Gastroesophageal sphincter (tissue), 4 donors: ENCODE results near the gene MARCKSL1. TPM values are rescaled to one million over a fixed set of nuclear protein-coding genes. Genes with fewer than 3 reads are reported as not detected.
A peak's percentile ranks its signal among the peaks of the same experiment; 100 is the strongest.

Experiments
- ATAC-seq: fragments of 150-250 bp; one replicate; pipeline ENCODE4 v1.9.1; 2016; ENCODE audit warnings: mild to moderate bottlenecking, moderate library complexity
- H3K27ac ChIP-seq, 4 donors: fragments of 200-600 bp; sonication (generic) in 3 of 4; 1 replicate in 3 of 4; 2 replicates in 1 of 4; pipeline ENCODE4 v1.5.1; 2016 to 2019
- H3K27me3 ChIP-seq: fragments of 200-600 bp; sonication (generic); one replicate; pipeline ENCODE4 v1.5.1; 2019
- H3K36me3 ChIP-seq, 2 donors: fragments of 200-600 bp; sonication (generic); one replicate each; pipeline ENCODE4 v1.5.1; 2019; ENCODE audit warnings: control low read depth in 1 of 2
- H3K4me1 ChIP-seq, 3 donors: fragments of 200-600 bp; sonication (generic); 1 replicate in 2 of 3; 2 replicates in 1 of 3; pipeline ENCODE4 v1.5.1; 2016 to 2019; ENCODE audit warnings: control low read depth in 2 of 3
- H3K4me3 ChIP-seq, 2 donors: fragments of 200-600 bp; sonication (generic); one replicate each; pipeline ENCODE4 v1.5.1; 2019; ENCODE audit warnings: mild to moderate bottlenecking in 1 of 2, moderate library complexity in 1 of 2
- H3K9me3 ChIP-seq, 3 donors: fragments of 200-600 bp; sonication (generic); one replicate each; pipeline ENCODE4 v1.5.1; 2017 to 2019; ENCODE audit warnings: control low read depth in 2 of 3
- CTCF ChIP-seq, 4 experiments: fragments of 200-600 bp in 2 of 4; fragments of 450-650 bp in 2 of 4; sonication (generic) in 1 of 4; IDR thresholded peaks; one replicate each; pipeline ENCODE4 v1.5.1; 2017 to 2019; ENCODE audit warnings: antibody characterized with exemption in 4 of 4, mild to moderate bottlenecking in 2 of 4, moderate library complexity in 2 of 4
- EP300 ChIP-seq: sonication (generic); formaldehyde crosslinking; IDR thresholded peaks from one replicate; pipeline ENCODE4 v1.6.1; 2017; ENCODE audit warnings: antibody characterized with exemption, mild to moderate bottlenecking
- POLR2A ChIP-seq, 2 donors: fragments of 450-650 bp; IDR thresholded peaks; one replicate each; pipeline ENCODE4 v1.6.1; 2017; ENCODE audit warnings: antibody characterized with exemption in 2 of 2, mild to moderate bottlenecking in 2 of 2, moderate library complexity in 1 of 2
- POLR2AphosphoS5 ChIP-seq: sonication (generic); formaldehyde crosslinking; IDR thresholded peaks from one replicate; pipeline ENCODE4 v1.6.1; 2017; ENCODE audit warnings: antibody characterized with exemption
- WGBS, 2 donors: methylation state at CpG; one replicate each; pipeline ENCODE4 v1.1.5; 2018; ENCODE audit warnings: low coverage in 1 of 2; 5-methylcytosine and 5-hydroxymethylcytosine counted together
- total RNA-seq, 4 donors: library from RNA; depleted of rRNA; stranded (reverse); fragments of >200 nt; gene quantifications; one replicate each; pipeline ENCODE4 v1.1.0, GENCODE V29; 2016

Gene MARCKSL1
- total RNA-seq, 4 donors from 2014 or later: 4.0 to 9.0 (median 7.4) TPM

- Histone ChIP-seq H3K36me3 (peaks cover 0 to 71% of the 10 kb centered on the region in 2 donors), H3K4me3 (no peak overlapping the region), H3K27ac (no peak overlapping the region), H3K9me3 (no peaks in the 10 kb centered on the region), H3K4me1 (peaks cover 0 to 22% (median 12%) of the 10 kb centered on the region in 3 donors), H3K27me3 (no peaks in the 10 kb centered on the region)
- TF ChIP-seq EP300 (no peak), POLR2A (IDR thresholded peaks at IDR 0.05) (no peak), POLR2AphosphoS5 (no peak), CTCF (IDR thresholded peaks at IDR 0.05) (no peak)
- ATAC-seq: no peak
- WGBS, 2 donors: 63 to 88% methylated on average over 3 to 4 of the region's 5 CpGs
Measured at GRCh38 chr1:32364836-32365235, 28.8 kb upstream of the MARCKSL1 start.

GRCh38 chr1:32363713-32364112, 27.7 kb upstream of the MARCKSL1 start:
- Histone ChIP-seq H3K9me3 (no peaks in the 10 kb centered on the region), H3K4me1 (peaks cover 0 to 22% (median 12%) of the 10 kb centered on the region in 3 donors), H3K27me3 (no peaks in the 10 kb centered on the region), H3K36me3 (peaks cover 0 to 59% of the 10 kb centered on the region in 2 donors), H3K27ac (no peak overlapping the region), H3K4me3 (no peak overlapping the region)
- 91 to 95% methylated on average over 4 of the region's 12 CpGs for WGBS, 2 donors
- TF ChIP-seq EP300 (no peak), POLR2A (IDR thresholded peaks at IDR 0.05) (no peak), POLR2AphosphoS5 (no peak), CTCF (IDR thresholded peaks at IDR 0.05) (no peak)
- ATAC-seq: no peak

GRCh38 chr1:32362474-32363313, 26.7 kb upstream of the MARCKSL1 start, which contains the start of the genes FAM229A and TSSK3:
TSS of gene FAM229A (minus strand) at chr1:32362485. CDS start at chr1:32362091, 394 bp downstream.
TSS of gene TSSK3 (plus strand) at chr1:32362539. CDS start at chr1:32362702, 163 bp downstream.
- no peak for ATAC-seq
- 62 to 82% methylated on average over 4 to 9 of the region's 17 CpGs for WGBS, 2 donors
- no peak for TF ChIP-seq POLR2AphosphoS5
- peaks cover 0 to 49% of the 10 kb centered on the region in 2 donors for H3K36me3 ChIP-seq
- peaks cover 0 to 22% (median 12%) of the 10 kb centered on the region in 3 donors for H3K4me1 ChIP-seq
- peak within 1 kb of the TSS; percentile 10 to 52 for H3K4me3 ChIP-seq
- no peaks in the 10 kb centered on the region for H3K9me3 ChIP-seq
- peak within 1 kb of the TSS in 2 of 4 donors; percentile 48 to 71 for H3K27ac ChIP-seq
- H3K27me3 ChIP-seq: no peaks in the 10 kb centered on the region

GRCh38 chr1:32361674-32362473, 25.8 kb upstream of the MARCKSL1 start:
- peak overlapping the region in 2 of 4 donors; percentile 48 to 71 for H3K27ac ChIP-seq
- H3K4me3 ChIP-seq: peak overlapping the region; percentile 10 to 52
- H3K4me1 ChIP-seq: peaks cover 0 to 22% (median 12%) of the 10 kb centered on the region in 3 donors
- H3K9me3 ChIP-seq: no peaks in the 10 kb centered on the region
- ATAC-seq: peak; percentile 66
- TF ChIP-seq EP300 (no peak), POLR2AphosphoS5 (no peak), CTCF (IDR thresholded peaks at IDR 0.05) (peak in 3 of 4 experiments; percentile 28 to 64 (median 44)), POLR2A (IDR thresholded peaks at IDR 0.05) (peak in 1 of 2 donors; percentile 11)
- WGBS, 2 donors: no CpG with 5 or more reads among the region's 91 CpGs
- H3K27me3 ChIP-seq: no peaks in the 10 kb centered on the region
- H3K36me3 ChIP-seq: peaks cover 0 to 41% of the 10 kb centered on the region in 2 donors

- Histone ChIP-seq H3K4me1 (peaks cover 0 to 22% (median 12%) of the 10 kb centered on the region in 3 donors), H3K4me3 (peak overlapping the region in 1 of 2 donors; percentile 52), H3K27me3 (no peaks in the 10 kb centered on the region), H3K36me3 (peaks cover 0 to 35% of the 10 kb centered on the region in 2 donors), H3K9me3 (no peaks in the 10 kb centered on the region), H3K27ac (peak overlapping the region in 1 of 4 donors; percentile 71)
- TF ChIP-seq POLR2AphosphoS5: no peak
- TF ChIP-seq POLR2A (IDR thresholded peaks at IDR 0.05): no peak
- TF ChIP-seq CTCF (IDR thresholded peaks at IDR 0.05): no peak
- WGBS, 2 donors: 40% methylated on average over 3 of the region's 35 CpGs; no CpG with 5 or more reads in 1 of the 2 donors
- ATAC-seq: peak; percentile 13
Measured at GRCh38 chr1:32361308-32361673, 25.3 kb upstream of the MARCKSL1 start.
